HepG2 (cell line): ENCODE measurements around the gene SEC16A. TPM values are rescaled to one million over a fixed set of nuclear protein-coding genes. Genes with fewer than 3 reads are reported as not detected.

ENCODE experiments used
- HHEX ChIP-seq: IDR thresholded peaks from 2 replicates; pipeline ENCODE4 v1.6.1; 2016; ENCODE audit warnings: control low read depth
- NONO ChIP-seq, 2 experiments: fragments of 450-650 bp in 1 of 2; sonication (generic) in 1 of 2; formaldehyde crosslinking in 1 of 2; IDR thresholded peaks in 1 of 2; conservative IDR thresholded peaks in 1 of 2; 2 replicates each; pipeline versions ENCODE4 v1.6.1 to v1.8.0; 2017 to 2022; ENCODE audit warnings: mild to moderate bottlenecking in 1 of 2, missing genetic modification reagents in 1 of 2, moderate library complexity in 1 of 2
- SIX4 ChIP-seq: sonication (generic); formaldehyde crosslinking; IDR thresholded peaks from 2 replicates; pipeline ENCODE4 v1.4.0; 2020; ENCODE audit warnings: missing genetic modification reagents
- TAF1 ChIP-seq: sonication (generic); formaldehyde crosslinking; IDR thresholded peaks from 2 replicates; pipeline ENCODE4 v1.4.0; 2020; ENCODE audit warnings: missing genetic modification reagents
- polyA plus RNA-seq, 8 experiments: library from polyadenylated mRNA; depleted of rRNA in 3 of 8; stranded (reverse) in 7 of 8; unstranded in 1 of 8; fragments of >200 nt; fragmentation: Illumina TruSeq in 4 of 8; extraction: Trizol in 4 of 8; gene quantifications; 2 replicates each; pipeline versions ENCODE4 v1.2.1 to v1.2.3, GENCODE V29; 2011 to 2016; ENCODE audit warnings: low read depth in 4 of 8, missing spikeins in 1 of 8, mixed read lengths in 1 of 8; ENCODE audit not compliant: insufficient read depth in 1 of 8
- total RNA-seq, 5 experiments: library from RNA; depleted of rRNA; stranded (reverse); fragments of >200 nt; fragmentation: Illumina TruSeq; extraction: Trizol; gene quantifications; 2 replicates each; pipeline ENCODE4 v1.2.3, GENCODE V29; 2016; ENCODE audit warnings: low read depth in 1 of 5
- TF ChIP-seq, protein P1 (sequence below): sonication (generic); formaldehyde crosslinking; IDR thresholded peaks from 2 replicates; pipeline ENCODE4 v1.5.0; 2020; ENCODE audit warnings: mild to moderate bottlenecking, missing genetic modification reagents, borderline replicate concordance

The SEC16A gene
- total and polyA plus RNA-seq, 2 of the 13 experiments (the other 11 are each of a cell fraction or from before 2014, with no cell fraction given): 15.9 to 18.9 TPM

- TF ChIP-seq, protein P1, sequence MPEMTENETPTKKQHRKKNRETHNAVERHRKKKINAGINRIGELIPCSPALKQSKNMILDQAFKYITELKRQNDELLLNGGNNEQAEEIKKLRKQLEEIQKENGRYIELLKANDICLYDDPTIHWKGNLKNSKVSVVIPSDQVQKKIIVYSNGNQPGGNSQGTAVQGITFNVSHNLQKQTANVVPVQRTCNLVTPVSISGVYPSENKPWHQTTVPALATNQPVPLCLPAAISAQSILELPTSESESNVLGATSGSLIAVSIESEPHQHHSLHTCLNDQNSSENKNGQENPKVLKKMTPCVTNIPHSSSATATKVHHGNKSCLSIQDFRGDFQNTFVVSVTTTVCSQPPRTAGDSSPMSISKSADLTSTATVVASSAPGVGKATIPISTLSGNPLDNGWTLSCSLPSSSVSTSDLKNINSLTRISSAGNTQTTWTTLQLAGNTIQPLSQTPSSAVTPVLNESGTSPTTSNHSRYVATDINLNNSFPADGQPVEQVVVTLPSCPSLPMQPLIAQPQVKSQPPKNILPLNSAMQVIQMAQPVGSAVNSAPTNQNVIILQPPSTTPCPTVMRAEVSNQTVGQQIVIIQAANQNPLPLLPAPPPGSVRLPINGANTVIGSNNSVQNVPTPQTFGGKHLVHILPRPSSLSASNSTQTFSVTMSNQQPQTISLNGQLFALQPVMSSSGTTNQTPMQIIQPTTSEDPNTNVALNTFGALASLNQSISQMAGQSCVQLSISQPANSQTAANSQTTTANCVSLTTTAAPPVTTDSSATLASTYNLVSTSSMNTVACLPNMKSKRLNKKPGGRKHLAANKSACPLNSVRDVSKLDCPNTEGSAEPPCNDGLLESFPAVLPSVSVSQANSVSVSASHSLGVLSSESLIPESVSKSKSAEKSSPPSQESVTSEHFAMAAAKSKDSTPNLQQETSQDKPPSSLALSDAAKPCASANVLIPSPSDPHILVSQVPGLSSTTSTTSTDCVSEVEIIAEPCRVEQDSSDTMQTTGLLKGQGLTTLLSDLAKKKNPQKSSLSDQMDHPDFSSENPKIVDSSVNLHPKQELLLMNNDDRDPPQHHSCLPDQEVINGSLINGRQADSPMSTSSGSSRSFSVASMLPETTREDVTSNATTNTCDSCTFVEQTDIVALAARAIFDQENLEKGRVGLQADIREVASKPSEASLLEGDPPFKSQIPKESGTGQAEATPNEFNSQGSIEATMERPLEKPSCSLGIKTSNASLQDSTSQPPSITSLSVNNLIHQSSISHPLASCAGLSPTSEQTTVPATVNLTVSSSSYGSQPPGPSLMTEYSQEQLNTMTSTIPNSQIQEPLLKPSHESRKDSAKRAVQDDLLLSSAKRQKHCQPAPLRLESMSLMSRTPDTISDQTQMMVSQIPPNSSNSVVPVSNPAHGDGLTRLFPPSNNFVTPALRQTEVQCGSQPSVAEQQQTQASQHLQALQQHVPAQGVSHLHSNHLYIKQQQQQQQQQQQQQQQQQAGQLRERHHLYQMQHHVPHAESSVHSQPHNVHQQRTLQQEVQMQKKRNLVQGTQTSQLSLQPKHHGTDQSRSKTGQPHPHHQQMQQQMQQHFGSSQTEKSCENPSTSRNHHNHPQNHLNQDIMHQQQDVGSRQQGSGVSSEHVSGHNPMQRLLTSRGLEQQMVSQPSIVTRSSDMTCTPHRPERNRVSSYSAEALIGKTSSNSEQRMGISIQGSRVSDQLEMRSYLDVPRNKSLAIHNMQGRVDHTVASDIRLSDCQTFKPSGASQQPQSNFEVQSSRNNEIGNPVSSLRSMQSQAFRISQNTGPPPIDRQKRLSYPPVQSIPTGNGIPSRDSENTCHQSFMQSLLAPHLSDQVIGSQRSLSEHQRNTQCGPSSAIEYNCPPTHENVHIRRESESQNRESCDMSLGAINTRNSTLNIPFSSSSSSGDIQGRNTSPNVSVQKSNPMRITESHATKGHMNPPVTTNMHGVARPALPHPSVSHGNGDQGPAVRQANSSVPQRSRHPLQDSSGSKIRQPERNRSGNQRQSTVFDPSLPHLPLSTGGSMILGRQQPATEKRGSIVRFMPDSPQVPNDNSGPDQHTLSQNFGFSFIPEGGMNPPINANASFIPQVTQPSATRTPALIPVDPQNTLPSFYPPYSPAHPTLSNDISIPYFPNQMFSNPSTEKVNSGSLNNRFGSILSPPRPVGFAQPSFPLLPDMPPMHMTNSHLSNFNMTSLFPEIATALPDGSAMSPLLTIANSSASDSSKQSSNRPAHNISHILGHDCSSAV (CRISPR knock-in tag): no peak
- no peak for TF ChIP-seq TAF1 (CRISPR knock-in tag)
- no peak for TF ChIP-seq NONO (IDR thresholded peaks at IDR 0.05)
- TF ChIP-seq NONO (CRISPR knock-in tag; conservative IDR thresholded peaks at IDR 0.05): no peak
- TF ChIP-seq HHEX (CRISPR knock-in tag): no peak
- no peak for TF ChIP-seq SIX4 (CRISPR knock-in tag)
- TF ChIP-seq, all 625 proteins: peak for 0
Measured at GRCh38 chr9:136527131-136527530, 44.3 kb upstream of the SEC16A start (continued).
